HCT116 (cell line): Measurements from ENCODE around the gene MAEA. TPM values are rescaled to one million over a fixed set of nuclear protein-coding genes. Genes with fewer than 3 reads are reported as not detected.

ENCODE experiments used
- ATAC-seq: fragments of 200-7000 bp; cut with Tn5 transposase; 2 replicates; pipeline ENCODE4 v1.9.1; 2020; ENCODE audit warnings: mild to moderate bottlenecking, moderate library complexity
- BruUV-seq: library from RNA; stranded (reverse); fragments of 400-500 nt; replicated peaks from 2 replicates; lab custom pipeline; 2021; lab: Mats Ljungman, UMichigan
- CTCF ChIA-PET: fragments of 300-600 bp; sonication (Branson Sonifier 250); formaldehyde crosslinking; loops from one replicate; lab custom pipeline; 2021; ENCODE audit warnings: antibody characterized with exemption; lab: Charles Lee
- POLR2A ChIA-PET: fragments of 300-600, 350-600 bp; sonication (Branson Sonifier 250); formaldehyde crosslinking; loops from one replicate; lab custom pipeline; 2021; ENCODE audit warnings: antibody characterized with exemption; lab: Charles Lee
- RAD21 ChIA-PET, 2 experiments: fragments of 300-600 bp; sonication (Branson Sonifier 250); formaldehyde crosslinking; loops; one replicate each; lab custom pipeline; 2023; ENCODE audit warnings: low total read pairs in 2 of 2; ENCODE audit not compliant: uncharacterized antibody in 2 of 2, unreplicated experiment in 2 of 2, low non-redundant PET in 1 of 2; lab: Charles Lee
- DNase-seq: peaks from one replicate; pipeline ENCODE4 v3.0.0-alpha.2; 2010; ENCODE audit warnings: low read depth, low spot score
- H2AFZ ChIP-seq: fragments of 200-600 bp; shearing (Covaris generic), sonication (generic); 2 replicates; pipeline ENCODE4 v1.6.1; 2017; ENCODE audit warnings: low read depth, mixed run types, mixed read lengths, antibody characterized with exemption, low read length; ENCODE audit not compliant: poor library complexity, severe bottlenecking
- H3K27ac ChIP-seq: 2 replicates; pipeline ENCODE4 v1.5.1; 2012; ENCODE audit warnings: low read depth, low read length
- H3K27me3 ChIP-seq: fragments of 200-600 bp; sonication (generic); 2 replicates; pipeline ENCODE4 v1.6.1; 2016; ENCODE audit warnings: mixed run types, low read length, mixed read lengths; ENCODE audit not compliant: insufficient read depth
- H3K36me3 ChIP-seq, 2 experiments: fragments of 200-500 bp in 1 of 2; fragments of 200-600 bp in 1 of 2; sonication (Bioruptor generic) in 1 of 2; sonication (generic) in 1 of 2; 2 replicates each; pipeline versions ENCODE4 v1.5.1 to v1.6.1; 2014 to 2016; ENCODE audit warnings: low read length in 2 of 2, inconsistent platforms in 1 of 2, mixed read lengths in 1 of 2, mixed run types in 1 of 2; ENCODE audit not compliant: insufficient read depth in 2 of 2, control insufficient read depth in 1 of 2
- H3K4me1 ChIP-seq, 2 experiments: fragments of 200-600 bp in 1 of 2; sonication (generic) in 1 of 2; 2 replicates each; pipeline versions ENCODE4 v1.5.1 to v1.6.1; 2012 to 2017; ENCODE audit warnings: low read length in 2 of 2, inconsistent platforms in 1 of 2, mild to moderate bottlenecking in 1 of 2, mixed read lengths in 1 of 2, mixed run types in 1 of 2, moderate library complexity in 1 of 2; ENCODE audit not compliant: insufficient read depth in 2 of 2, control insufficient read depth in 1 of 2
- H3K4me2 ChIP-seq: fragments of 200-600 bp; sonication (generic); 2 replicates; pipeline ENCODE4 v1.6.1; 2017; ENCODE audit warnings: mixed run types, low read length, mixed read lengths
- H3K4me3 ChIP-seq, 2 experiments: fragments of 200-600 bp in 1 of 2; sonication (generic) in 1 of 2; replicated peaks in 1 of 2; 2 replicates each; pipeline ENCODE4 v1.5.1; 2011 to 2016; ENCODE audit warnings: low read length in 2 of 2, control low read depth in 1 of 2, low read depth in 1 of 2, mild to moderate bottlenecking in 1 of 2, mixed read lengths in 1 of 2, mixed run types in 1 of 2
- H3K79me2 ChIP-seq: fragments of 200-600 bp; sonication (generic); 2 replicates; pipeline ENCODE4 v1.6.1; 2017; ENCODE audit warnings: mild to moderate bottlenecking, mixed run types, low read length, moderate library complexity, mixed read lengths; ENCODE audit not compliant: insufficient read depth
- H3K9ac ChIP-seq: fragments of 200-600 bp; sonication (generic); 2 replicates; pipeline ENCODE4 v1.6.1; 2016; ENCODE audit warnings: low read length, mixed read lengths
- H3K9me2 ChIP-seq: fragments of 200-600 bp; sonication (generic), shearing (Covaris generic); 2 replicates; pipeline ENCODE4 v1.6.1; 2017; ENCODE audit warnings: mixed run types, mild to moderate bottlenecking, moderate library complexity; ENCODE audit not compliant: insufficient read depth
- H3K9me3 ChIP-seq, 2 experiments: fragments of 200-500 bp in 1 of 2; fragments of 200-600 bp in 1 of 2; sonication (Bioruptor generic) in 1 of 2; sonication (generic) in 1 of 2; 2 replicates each; pipeline ENCODE4 v1.6.1; 2014 to 2017; ENCODE audit warnings: low read length in 2 of 2, mixed read lengths in 2 of 2, inconsistent platforms in 1 of 2, low read depth in 1 of 2, mild to moderate bottlenecking in 1 of 2, mixed run types in 1 of 2, moderate library complexity in 1 of 2; ENCODE audit not compliant: control insufficient read depth in 1 of 2, insufficient read depth in 1 of 2
- H4K20me1 ChIP-seq: fragments of 200-600 bp; sonication (generic), shearing (Covaris generic); 2 replicates; pipeline ENCODE4 v1.6.1; 2017; ENCODE audit warnings: mixed run types, mild to moderate bottlenecking, moderate library complexity; ENCODE audit not compliant: insufficient read depth
- CBX3 ChIP-seq: IDR thresholded peaks from 2 replicates; pipeline ENCODE4 v1.6.1; 2012; ENCODE audit warnings: low read depth
- CEBPB ChIP-seq: IDR thresholded peaks from 2 replicates; pipeline ENCODE4 v1.6.1; 2012; ENCODE audit warnings: low read depth
- ELF1 ChIP-seq: IDR thresholded peaks from 2 replicates; pipeline ENCODE4 v1.6.1; 2012; ENCODE audit warnings: low read depth, borderline replicate concordance
- EZH2 ChIP-seq: fragments of 200-600 bp; sonication (generic); IDR thresholded peaks from 2 replicates; pipeline ENCODE4 v1.6.1; 2017; ENCODE audit warnings: antibody characterized with exemption, mixed run types
- EZH2phosphoT487 ChIP-seq: fragments of 200-600 bp; IDR thresholded peaks from 2 replicates; pipeline ENCODE4 v1.6.1; 2018; ENCODE audit warnings: antibody characterized with exemption, borderline replicate concordance
- FOSL1 ChIP-seq: IDR thresholded peaks from 2 replicates; pipeline ENCODE4 v1.6.1; 2012; ENCODE audit warnings: low read depth
- JUND ChIP-seq: IDR thresholded peaks from 2 replicates; pipeline ENCODE4 v1.6.1; 2012
- POLR2A ChIP-seq: IDR thresholded peaks from 2 replicates; pipeline ENCODE4 v1.7.0; 2011; ENCODE audit warnings: borderline replicate concordance; ENCODE audit not compliant: insufficient read depth, insufficient read length; ENCODE audit errors: extremely low read depth
- POLR2AphosphoS5 ChIP-seq: IDR thresholded peaks from 2 replicates; pipeline ENCODE4 v1.6.1; 2011; ENCODE audit warnings: mild to moderate bottlenecking, low read depth, low read length, moderate library complexity
- RAD21 ChIP-seq: IDR thresholded peaks from 2 replicates; pipeline ENCODE4 v1.6.1; 2012; ENCODE audit warnings: low read depth, mild to moderate bottlenecking
- REST ChIP-seq: IDR thresholded peaks from 2 replicates; pipeline ENCODE4 v1.6.1; 2012; ENCODE audit warnings: low read depth
- SIN3A ChIP-seq: IDR thresholded peaks from 2 replicates; pipeline ENCODE4 v1.6.1; 2012; ENCODE audit warnings: low read depth
- SRF ChIP-seq: IDR thresholded peaks from 2 replicates; pipeline ENCODE4 v1.6.1; 2012; ENCODE audit warnings: low read depth
- YY1 ChIP-seq: IDR thresholded peaks from 2 replicates; pipeline ENCODE4 v1.6.1; 2011; ENCODE audit warnings: low read length, low read depth, moderate library complexity, mild to moderate bottlenecking; ENCODE audit not compliant: insufficient replicate concordance; ENCODE audit errors: extremely low read depth
- ZBTB33 ChIP-seq: IDR thresholded peaks from 2 replicates; pipeline ENCODE4 v1.6.1; 2011; ENCODE audit warnings: mild to moderate bottlenecking, low read length, moderate library complexity; ENCODE audit not compliant: insufficient replicate concordance; ENCODE audit errors: extremely low read depth
- ZFX ChIP-seq: fragments of 450-650 bp; IDR thresholded peaks from 2 replicates; pipeline ENCODE4 v1.6.1; 2017
- ZNF274 ChIP-seq: fragments of 200-500 bp; sonication (Bioruptor generic); IDR thresholded peaks from 2 replicates; pipeline ENCODE4 v1.6.1; 2014; ENCODE audit warnings: mild to moderate bottlenecking, low read depth, low read length, inconsistent platforms
- intact Hi-C: fragments of 100-400 bp; cut with micrococcal nuclease; formaldehyde crosslinking; loops from 2 replicates; pipeline ENCODE4 v1.10.0; 2022
- total RNA-seq: library from RNA; stranded (reverse); gene quantifications from one replicate; pipeline ENCODE4 v1.2.1, GENCODE V29; 2021; ENCODE audit not compliant: unreplicated experiment

Gene MAEA
- total RNA-seq, 1 experiment from 2014 or later = 88.3 TPM

DNA sequence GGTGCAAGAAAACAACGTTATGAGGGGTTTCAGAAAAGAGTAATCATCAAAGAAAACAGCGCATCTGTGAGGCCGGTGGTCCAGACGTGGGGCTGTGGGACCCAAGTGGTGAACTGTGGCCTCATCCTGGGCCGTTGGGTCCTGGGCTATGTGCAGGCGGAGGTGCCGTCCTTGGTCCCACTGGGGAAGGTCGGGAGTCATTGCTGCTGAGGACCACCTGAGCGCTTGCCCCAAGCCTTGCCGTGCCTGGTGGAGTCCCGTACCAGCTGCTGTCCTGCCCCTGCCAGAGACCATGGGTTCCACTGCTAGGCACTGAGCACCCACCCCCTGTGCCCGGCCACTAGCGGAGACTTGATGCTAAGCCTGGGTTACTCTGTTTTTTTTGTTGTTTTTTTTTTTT is 31.8 kb downstream of the MAEA start:
- no peak overlapping the region for H2AFZ ChIP-seq
- no peak overlapping the region for H3K4me3 ChIP-seq
- peaks cover 8 to 44% of the 10 kb centered on the region in 2 experiments; a peak in 3 of 4 replicates for H3K4me1 ChIP-seq
- H3K9me2 ChIP-seq = no peaks in the 10 kb centered on the region
- no peak overlapping the region for H3K9ac ChIP-seq
- no TSS peak for BruUV-seq
- ChIA-PET CTCF (no interaction called here), POLR2A (no interaction called here), RAD21 (no interaction called here)
- intact Hi-C loops = no loop called here
- no peak for TF ChIP-seq CEBPB
- TF ChIP-seq RAD21 = no peak
- TF ChIP-seq REST = no peak
- TF ChIP-seq CBX3 = no peak
- TF ChIP-seq SIN3A = no peak
- TF ChIP-seq FOSL1 = no peak
- no peak for TF ChIP-seq JUND
- no peak for TF ChIP-seq ZFX
- no peak for TF ChIP-seq ZBTB33
- TF ChIP-seq EZH2 = no peak
- no peak for TF ChIP-seq EZH2phosphoT487
- TF ChIP-seq POLR2A = no peak
- no peak for TF ChIP-seq POLR2AphosphoS5
- TF ChIP-seq ZNF274 = no peak
- TF ChIP-seq YY1 = no peak
- no peak for TF ChIP-seq ELF1
- TF ChIP-seq SRF = no peak
- no peak overlapping the region for H3K27ac ChIP-seq
- DNase-seq = no peak
- ATAC-seq = no peak
- no peak overlapping the region for H3K4me2 ChIP-seq
- no peaks in the 10 kb centered on the region for H3K27me3 ChIP-seq
- H3K9me3 ChIP-seq = no peaks in the 10 kb centered on the region
- peaks cover 17 to 31% of the 10 kb centered on the region in 2 experiments; a peak in 3 of 4 replicates for H3K36me3 ChIP-seq
- H4K20me1 ChIP-seq = no peaks in the 10 kb centered on the region
- H3K79me2 ChIP-seq = peaks cover 42% of the 10 kb centered on the region
